ENCODE data around the gene SLC35F3. TPM values are rescaled to one million over a fixed set of nuclear protein-coding genes. Genes with fewer than 3 reads are reported as not detected.

SLC35F3 gene
- total RNA-seq, 1 donor from 2014 or later = 0.49 TPM

DNA sequence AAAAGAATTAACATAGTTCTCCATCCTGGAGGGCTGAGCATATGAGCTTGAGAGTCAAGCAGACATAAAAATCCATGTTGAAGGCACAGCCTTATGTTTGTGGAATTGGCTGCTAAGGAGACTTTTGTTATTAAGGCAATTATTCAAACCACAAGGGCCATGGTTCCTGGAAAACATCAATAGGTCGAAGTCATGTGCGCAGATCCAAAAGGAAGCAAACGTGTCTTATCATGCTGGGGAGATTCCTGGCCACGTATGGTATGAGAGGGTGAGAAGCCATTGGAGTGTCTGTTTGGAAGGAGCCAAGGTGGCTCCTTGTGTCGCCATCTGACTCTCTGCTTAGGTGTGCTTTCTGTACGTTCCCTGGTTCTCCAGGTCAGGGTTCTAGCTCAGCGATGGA, 406.9 kb downstream of the SLC35F3 start:
- TF ChIP-seq POLR2AphosphoS5 (IDR thresholded peaks at IDR 0.05; ENCODE audit: insufficient read depth in 1 of 2, low read depth in 1 of 2) (no peak), POLR2A (IDR thresholded peaks at IDR 0.05) (no peak)
- TF ChIP-seq, protein P1, sequence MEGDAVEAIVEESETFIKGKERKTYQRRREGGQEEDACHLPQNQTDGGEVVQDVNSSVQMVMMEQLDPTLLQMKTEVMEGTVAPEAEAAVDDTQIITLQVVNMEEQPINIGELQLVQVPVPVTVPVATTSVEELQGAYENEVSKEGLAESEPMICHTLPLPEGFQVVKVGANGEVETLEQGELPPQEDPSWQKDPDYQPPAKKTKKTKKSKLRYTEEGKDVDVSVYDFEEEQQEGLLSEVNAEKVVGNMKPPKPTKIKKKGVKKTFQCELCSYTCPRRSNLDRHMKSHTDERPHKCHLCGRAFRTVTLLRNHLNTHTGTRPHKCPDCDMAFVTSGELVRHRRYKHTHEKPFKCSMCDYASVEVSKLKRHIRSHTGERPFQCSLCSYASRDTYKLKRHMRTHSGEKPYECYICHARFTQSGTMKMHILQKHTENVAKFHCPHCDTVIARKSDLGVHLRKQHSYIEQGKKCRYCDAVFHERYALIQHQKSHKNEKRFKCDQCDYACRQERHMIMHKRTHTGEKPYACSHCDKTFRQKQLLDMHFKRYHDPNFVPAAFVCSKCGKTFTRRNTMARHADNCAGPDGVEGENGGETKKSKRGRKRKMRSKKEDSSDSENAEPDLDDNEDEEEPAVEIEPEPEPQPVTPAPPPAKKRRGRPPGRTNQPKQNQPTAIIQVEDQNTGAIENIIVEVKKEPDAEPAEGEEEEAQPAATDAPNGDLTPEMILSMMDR (IDR thresholded peaks at IDR 0.05) = no peak
- Histone ChIP-seq H3K27ac (no peak overlapping the region), H3K4me1 (no peaks in the 10 kb centered on the region), H3K9me3 (no peaks in the 10 kb centered on the region), H3K27me3 (no peaks in the 10 kb centered on the region), H3K36me3 (no peaks in the 10 kb centered on the region), H3K4me3 (no peak overlapping the region)
- intact Hi-C loops (cut with DNase I) = no loop called here
- DNase-seq (ENCODE audit: extremely low spot score in 2 of 2) = no peak

GRCh38 chr1:234313171-234313570, 408.7 kb downstream of the SLC35F3 start:
- no peak overlapping the region for H3K4me3 ChIP-seq
- H3K4me1 ChIP-seq = no peaks in the 10 kb centered on the region
- DNase-seq (ENCODE audit: extremely low spot score in 2 of 2) = peak; percentile 31 to 47
- TF ChIP-seq POLR2A (IDR thresholded peaks at IDR 0.05) (no peak), POLR2AphosphoS5 (IDR thresholded peaks at IDR 0.05; ENCODE audit: insufficient read depth in 1 of 2, low read depth in 1 of 2) (no peak)
- TF ChIP-seq, protein P1 (IDR thresholded peaks at IDR 0.05) = no peak
- intact Hi-C loops (cut with DNase I) = no loop called here
- no peaks in the 10 kb centered on the region for H3K27me3 ChIP-seq
- no peak overlapping the region for H3K27ac ChIP-seq
- no peaks in the 10 kb centered on the region for H3K36me3 ChIP-seq
- H3K9me3 ChIP-seq = no peaks in the 10 kb centered on the region

DNA sequence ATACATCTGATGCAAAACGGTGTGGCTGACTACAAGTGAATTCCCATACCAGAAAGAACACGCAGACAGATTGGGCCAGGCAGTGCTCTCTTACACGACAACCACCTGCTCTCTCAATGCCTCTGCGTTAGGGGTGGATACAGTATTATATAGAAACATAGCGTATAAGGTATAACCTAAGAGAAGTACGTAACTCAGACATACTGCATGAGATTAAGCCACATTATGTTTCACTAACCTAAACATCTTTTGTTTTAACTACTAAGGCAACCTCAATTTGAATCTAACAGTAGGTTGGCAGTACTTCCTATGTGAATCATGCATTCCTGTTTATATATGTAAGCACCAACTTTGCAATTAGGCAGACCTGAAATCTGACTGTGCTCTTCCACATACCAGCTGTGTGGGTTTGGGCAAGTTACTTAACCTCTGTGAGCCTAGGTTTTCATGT, 410.6 kb downstream of the SLC35F3 start:
- TF ChIP-seq POLR2AphosphoS5 (IDR thresholded peaks at IDR 0.05; ENCODE audit: insufficient read depth in 1 of 2, low read depth in 1 of 2) = no peak
- no peak for TF ChIP-seq POLR2A (IDR thresholded peaks at IDR 0.05)
- TF ChIP-seq, protein P1 (IDR thresholded peaks at IDR 0.05) = no peak
- no peaks in the 10 kb centered on the region for H3K27me3 ChIP-seq
- no peaks in the 10 kb centered on the region for H3K36me3 ChIP-seq
- no peak for DNase-seq (ENCODE audit: extremely low spot score in 2 of 2)
- no peaks in the 10 kb centered on the region for H3K9me3 ChIP-seq
- H3K27ac ChIP-seq = no peak overlapping the region
- no peak overlapping the region for H3K4me3 ChIP-seq
- intact Hi-C loops (cut with DNase I) = no loop called here
- no peaks in the 10 kb centered on the region for H3K4me1 ChIP-seq

DNA sequence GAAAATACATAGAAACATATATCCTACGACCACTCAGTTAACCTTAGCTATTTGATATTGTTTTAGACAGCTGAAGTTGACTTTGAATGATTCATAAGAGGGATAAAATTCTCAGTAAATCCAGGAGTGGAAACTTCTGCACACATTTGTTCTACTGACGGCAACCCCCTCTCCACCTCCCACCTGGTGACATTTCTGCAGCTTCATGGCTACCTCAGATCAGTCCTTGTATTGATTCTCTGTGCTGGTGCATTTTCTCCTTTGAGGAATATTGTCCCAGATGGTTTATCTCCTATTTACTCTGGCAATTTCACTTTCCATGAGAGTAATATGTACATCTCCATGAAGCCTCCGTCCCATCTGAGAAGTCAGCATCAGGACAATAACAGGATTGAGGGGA, 411.1 kb downstream of the SLC35F3 start:
- no peak overlapping the region for H3K4me3 ChIP-seq
- TF ChIP-seq POLR2A (IDR thresholded peaks at IDR 0.05) = no peak
- TF ChIP-seq, protein P1 (IDR thresholded peaks at IDR 0.05) = no peak
- TF ChIP-seq POLR2AphosphoS5 (IDR thresholded peaks at IDR 0.05; ENCODE audit: insufficient read depth in 1 of 2, low read depth in 1 of 2) = no peak
- H3K27ac ChIP-seq = no peak overlapping the region
- DNase-seq (ENCODE audit: extremely low spot score in 2 of 2) = no peak
- intact Hi-C loops (cut with DNase I) = no loop called here
- no peaks in the 10 kb centered on the region for H3K27me3 ChIP-seq
- H3K36me3 ChIP-seq = no peaks in the 10 kb centered on the region
- H3K9me3 ChIP-seq = no peaks in the 10 kb centered on the region
- no peaks in the 10 kb centered on the region for H3K4me1 ChIP-seq

DNA sequence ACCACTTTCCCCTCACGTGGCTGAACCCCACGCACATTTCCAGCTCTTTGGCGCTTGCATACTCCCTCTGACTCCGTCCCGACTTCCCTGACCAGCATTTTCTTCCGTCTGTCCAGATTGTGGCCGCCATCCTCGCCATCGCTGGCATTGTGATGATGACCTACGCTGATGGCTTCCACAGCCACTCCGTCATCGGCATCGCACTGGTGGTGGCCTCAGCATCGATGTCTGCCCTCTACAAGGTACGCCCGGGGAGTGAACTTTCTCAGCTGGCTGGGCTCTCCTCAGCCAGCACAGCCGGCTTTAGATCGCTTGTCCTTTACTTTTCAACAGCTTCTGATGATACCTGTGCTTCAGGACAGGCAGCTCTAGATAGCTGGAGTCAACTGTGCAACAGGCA, 412.0 kb downstream of the SLC35F3 start:
- Histone ChIP-seq H3K27ac (no peak overlapping the region), H3K27me3 (no peaks in the 10 kb centered on the region), H3K4me1 (no peaks in the 10 kb centered on the region), H3K4me3 (no peak overlapping the region), H3K9me3 (no peaks in the 10 kb centered on the region), H3K36me3 (no peaks in the 10 kb centered on the region)
- intact Hi-C loops (cut with DNase I) = no loop called here
- DNase-seq (ENCODE audit: extremely low spot score in 2 of 2) = peak in 1 of 2 donors; percentile 27
- TF ChIP-seq POLR2AphosphoS5 (IDR thresholded peaks at IDR 0.05; ENCODE audit: insufficient read depth in 1 of 2, low read depth in 1 of 2) (no peak), POLR2A (IDR thresholded peaks at IDR 0.05) (no peak)
- TF ChIP-seq, protein P1 (IDR thresholded peaks at IDR 0.05) = no peak
